Measurements from ENCODE around the gene NUMA1. TPM values are rescaled to one million over a fixed set of nuclear protein-coding genes. Genes with fewer than 3 reads are reported as not detected.

NUMA1 gene
- total RNA-seq, 2 experiments from 2014 or later: 148 to 159 TPM

DNA sequence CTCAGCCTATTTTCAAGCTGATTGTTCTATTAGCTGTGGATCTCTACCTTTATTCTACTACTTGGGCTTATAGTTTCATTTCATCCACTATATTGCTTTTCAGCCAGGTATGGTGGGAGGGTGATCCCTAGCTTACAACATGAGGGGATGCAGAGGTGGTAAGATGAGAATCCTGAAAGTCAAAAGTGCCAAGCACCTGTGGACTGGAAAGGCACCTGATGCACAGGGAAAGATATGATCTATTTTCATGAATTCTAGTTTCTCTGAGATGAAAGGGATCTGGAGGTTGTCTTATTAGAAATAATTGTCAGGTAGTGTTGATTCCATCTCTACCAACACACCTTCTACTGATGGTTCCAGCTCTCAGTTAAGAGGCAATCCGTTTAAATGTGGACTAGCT is 103.3 kb downstream of the NUMA1 start:
- no peak overlapping the region for H3K27ac ChIP-seq (ENCODE audit: low read depth, low read length, poor library complexity, severe bottlenecking)
- TF ChIP-seq, protein P1, sequence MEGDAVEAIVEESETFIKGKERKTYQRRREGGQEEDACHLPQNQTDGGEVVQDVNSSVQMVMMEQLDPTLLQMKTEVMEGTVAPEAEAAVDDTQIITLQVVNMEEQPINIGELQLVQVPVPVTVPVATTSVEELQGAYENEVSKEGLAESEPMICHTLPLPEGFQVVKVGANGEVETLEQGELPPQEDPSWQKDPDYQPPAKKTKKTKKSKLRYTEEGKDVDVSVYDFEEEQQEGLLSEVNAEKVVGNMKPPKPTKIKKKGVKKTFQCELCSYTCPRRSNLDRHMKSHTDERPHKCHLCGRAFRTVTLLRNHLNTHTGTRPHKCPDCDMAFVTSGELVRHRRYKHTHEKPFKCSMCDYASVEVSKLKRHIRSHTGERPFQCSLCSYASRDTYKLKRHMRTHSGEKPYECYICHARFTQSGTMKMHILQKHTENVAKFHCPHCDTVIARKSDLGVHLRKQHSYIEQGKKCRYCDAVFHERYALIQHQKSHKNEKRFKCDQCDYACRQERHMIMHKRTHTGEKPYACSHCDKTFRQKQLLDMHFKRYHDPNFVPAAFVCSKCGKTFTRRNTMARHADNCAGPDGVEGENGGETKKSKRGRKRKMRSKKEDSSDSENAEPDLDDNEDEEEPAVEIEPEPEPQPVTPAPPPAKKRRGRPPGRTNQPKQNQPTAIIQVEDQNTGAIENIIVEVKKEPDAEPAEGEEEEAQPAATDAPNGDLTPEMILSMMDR (conservative IDR thresholded peaks at IDR 0.05; ENCODE audit: low read length): no peak
- no peak for TF ChIP-seq EZH2phosphoT487 (IDR thresholded peaks at IDR 0.05; ENCODE audit: borderline replicate concordance, low read depth, low read length)
- H3K9me3 ChIP-seq (ENCODE audit: low read length): no peaks in the 10 kb centered on the region
- H3K4me3 ChIP-seq (ENCODE audit: low read depth, low read length, poor library complexity, severe bottlenecking): no peak overlapping the region
- H3K4me2 ChIP-seq (ENCODE audit: low read length): peak overlapping the region; percentile 46; the same call in 1 of the 2 replicates
- H2AFZ ChIP-seq (ENCODE audit: low read length): no peak overlapping the region
- peaks cover 14% of the 10 kb centered on the region; the same call in 1 of the 2 replicates for H4K20me1 ChIP-seq (ENCODE audit: insufficient read depth, low read length)
- no peaks in the 10 kb centered on the region for H3K9me2 ChIP-seq (ENCODE audit: insufficient read depth, low read length)
- POLR2A ChIA-PET: interaction anchor here (1.5 kb wide), 1 partner anchor 11 kb away, joined by 4 read pairs; no protein-coding TSS in a partner anchor
- H3K36me3 ChIP-seq (ENCODE audit: insufficient read depth, low read length): peaks cover 39% of the 10 kb centered on the region
- BruUV-seq (replicated peaks): no TSS peak
- DNase-seq (ENCODE audit: low spot score): no peak
- peaks cover 17% of the 10 kb centered on the region for H3K4me1 ChIP-seq (ENCODE audit: insufficient read depth, low read length, poor library complexity, severe bottlenecking)
- intact Hi-C loops (cut with micrococcal nuclease; ENCODE audit: unreplicated experiment): loop anchor here (1.0 to 2.0 kb wide), 2 partner anchors 114 to 167 kb away; no protein-coding TSS in a partner anchor
- CTCF ChIA-PET (ENCODE audit: unreplicated experiment): interaction anchor here (1.2 to 1.4 kb wide), 2 partner anchors 39 to 48 kb away, joined by 3 to 4 read pairs; partner anchors contain the start of genes RNF121 and XNDC1N
- no peaks in the 10 kb centered on the region for H3K79me2 ChIP-seq (ENCODE audit: insufficient read depth, low read depth, low read length)

DNA sequence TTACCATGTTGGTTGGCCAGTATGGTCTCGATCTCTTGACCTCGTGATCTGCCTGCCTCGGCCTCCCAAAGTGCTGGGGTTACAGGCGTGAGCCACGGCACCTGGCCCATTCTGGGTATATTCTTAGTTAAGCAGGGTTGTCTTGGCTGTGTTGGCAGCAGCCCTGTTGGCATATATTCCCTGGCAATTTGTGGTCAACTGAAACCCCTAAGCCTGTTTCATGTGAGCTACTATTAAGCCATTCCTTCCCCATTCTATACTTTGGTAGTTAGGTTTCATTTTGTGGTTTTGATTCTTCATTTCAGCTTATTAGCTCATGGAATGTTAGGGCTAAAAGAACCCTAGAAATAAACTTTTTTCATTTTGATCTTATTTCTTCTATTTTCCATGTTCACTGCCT is 103.8 kb downstream of the NUMA1 start:
- H3K9me2 ChIP-seq (ENCODE audit: insufficient read depth, low read length): no peaks in the 10 kb centered on the region
- no peak overlapping the region for H3K27ac ChIP-seq (ENCODE audit: low read depth, low read length, poor library complexity, severe bottlenecking)
- no TSS peak for BruUV-seq (replicated peaks)
- H3K79me2 ChIP-seq (ENCODE audit: insufficient read depth, low read depth, low read length): no peaks in the 10 kb centered on the region
- POLR2A ChIA-PET: interaction anchor here (0.6 to 1.5 kb wide), 2 partner anchors 11 to 135 kb away, joined by 3 to 4 read pairs; no protein-coding TSS in a partner anchor
- peaks cover 40% of the 10 kb centered on the region for H3K36me3 ChIP-seq (ENCODE audit: insufficient read depth, low read length)
- H3K4me1 ChIP-seq (ENCODE audit: insufficient read depth, low read length, poor library complexity, severe bottlenecking): peaks cover 17% of the 10 kb centered on the region
- CTCF ChIA-PET (ENCODE audit: unreplicated experiment): interaction anchor here (1.4 kb wide), 1 partner anchor 48 kb away, joined by 4 read pairs; the partner anchor contains the start of genes RNF121 and XNDC1N
- H3K9me3 ChIP-seq (ENCODE audit: low read length): no peaks in the 10 kb centered on the region
- peaks cover 14% of the 10 kb centered on the region; the same call in 1 of the 2 replicates for H4K20me1 ChIP-seq (ENCODE audit: insufficient read depth, low read length)
- intact Hi-C loops (cut with micrococcal nuclease; ENCODE audit: unreplicated experiment): loop anchor here (2.0 kb wide), 1 partner anchor 114 kb away; no protein-coding TSS in a partner anchor
- no peak overlapping the region for H3K4me2 ChIP-seq (ENCODE audit: low read length)
- no peak overlapping the region for H2AFZ ChIP-seq (ENCODE audit: low read length)
- no peak for TF ChIP-seq EZH2phosphoT487 (IDR thresholded peaks at IDR 0.05; ENCODE audit: borderline replicate concordance, low read depth, low read length)
- TF ChIP-seq, protein P1 (conservative IDR thresholded peaks at IDR 0.05; ENCODE audit: low read length): no peak
- H3K4me3 ChIP-seq (ENCODE audit: low read depth, low read length, poor library complexity, severe bottlenecking): no peak overlapping the region
- no peak for DNase-seq (ENCODE audit: low spot score)

DNA sequence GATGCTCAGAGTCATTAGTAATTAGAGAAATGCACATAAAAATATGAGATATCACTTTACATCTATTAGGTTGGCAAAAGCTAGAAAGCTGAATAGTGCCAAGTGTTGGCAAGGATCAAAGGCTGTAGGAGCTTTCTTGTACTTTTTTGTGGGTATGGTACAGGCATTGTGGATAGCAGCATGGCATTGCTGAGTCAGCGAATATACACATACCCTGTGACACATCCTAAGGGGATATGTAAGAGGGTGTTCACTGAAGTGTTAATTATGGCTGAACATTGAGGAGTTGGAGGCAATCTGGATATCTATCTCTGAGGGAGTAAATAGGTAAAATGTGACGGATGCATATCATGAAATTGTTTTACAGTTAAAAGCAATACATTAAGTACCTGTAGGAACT is 108.7 kb downstream of the NUMA1 start:
- H3K79me2 ChIP-seq (ENCODE audit: insufficient read depth, low read depth, low read length): no peaks in the 10 kb centered on the region
- H3K4me2 ChIP-seq (ENCODE audit: low read length): no peak overlapping the region
- no peaks in the 10 kb centered on the region for H3K9me3 ChIP-seq (ENCODE audit: low read length)
- TF ChIP-seq EZH2phosphoT487 (IDR thresholded peaks at IDR 0.05; ENCODE audit: borderline replicate concordance, low read depth, low read length): no peak
- TF ChIP-seq, protein P1 (conservative IDR thresholded peaks at IDR 0.05; ENCODE audit: low read length): no peak
- intact Hi-C loops (cut with micrococcal nuclease; ENCODE audit: unreplicated experiment): no loop called here
- ChIA-PET CTCF (ENCODE audit: unreplicated experiment) (no interaction called here), POLR2A (interaction anchor here (0.6 kb wide), 1 partner anchor 178 kb away, joined by 4 read pairs; no protein-coding TSS in a partner anchor)
- H3K9me2 ChIP-seq (ENCODE audit: insufficient read depth, low read length): no peaks in the 10 kb centered on the region
- BruUV-seq (replicated peaks): no TSS peak
- no peak overlapping the region for H3K27ac ChIP-seq (ENCODE audit: low read depth, low read length, poor library complexity, severe bottlenecking)
- no peaks in the 10 kb centered on the region for H4K20me1 ChIP-seq (ENCODE audit: insufficient read depth, low read length)
- H3K36me3 ChIP-seq (ENCODE audit: insufficient read depth, low read length): peaks cover 58% of the 10 kb centered on the region
- H3K4me1 ChIP-seq (ENCODE audit: insufficient read depth, low read length, poor library complexity, severe bottlenecking): no peaks in the 10 kb centered on the region
- no peak for DNase-seq (ENCODE audit: low spot score)
- no peak overlapping the region for H2AFZ ChIP-seq (ENCODE audit: low read length)
- H3K4me3 ChIP-seq (ENCODE audit: low read depth, low read length, poor library complexity, severe bottlenecking): no peak overlapping the region

Measured in OCI-LY7 (cell line).